ENCODE data around the gene SCRN2. TPM values are rescaled to one million over a fixed set of nuclear protein-coding genes. Genes with fewer than 3 reads are reported as not detected.

SCRN2 gene
- total RNA-seq, 1 experiment from 2014 or later, result 73.6 TPM

- Mint-ChIP-seq H3K9me3 (ENCODE audit: unreplicated experiment) (no peaks in the 10 kb centered on the region), H3K4me1 (ENCODE audit: low read depth, unreplicated experiment) (peaks cover 36% of the 10 kb centered on the region), H3K27me3 (ENCODE audit: insufficient read depth, unreplicated experiment) (no peaks in the 10 kb centered on the region), H3K27ac (ENCODE audit: unreplicated experiment) (peak overlapping the region; percentile 93), H3K36me3 (ENCODE audit: insufficient read depth, unreplicated experiment) (peaks cover 36% of the 10 kb centered on the region), H3K4me3 (ENCODE audit: unreplicated experiment) (no peak overlapping the region)
- no peaks in the 10 kb centered on the region for H3K27me3 ChIP-seq (replicated peaks; ENCODE audit: control insufficient read depth, insufficient read depth, low read length)
- H3K36me3 ChIP-seq (ENCODE audit: control insufficient read depth, insufficient read depth, low read length), result peaks cover 12% of the 10 kb centered on the region; the same call in 1 of the 2 replicates
- peaks cover 36% of the 10 kb centered on the region for H3K4me1 ChIP-seq
- DNase-seq, result peak in 1 of 2 experiments; percentile 51
- TF ChIP-seq CTCF (IDR thresholded peaks at IDR 0.05; ENCODE audit: insufficient read depth in 1 of 2, low read depth in 1 of 2, low read length in 1 of 2, severe bottlenecking in 1 of 2, unreplicated experiment in 1 of 2), result no peak
- ChIA-PET POLR2A (no interaction called here), CTCF (interaction anchor here (0.6 to 1.0 kb wide), 2 partner anchors 33 to 86 kb away, joined by 4 to 8 read pairs; no protein-coding TSS in a partner anchor)
- H3K4me3 ChIP-seq (ENCODE audit: low read depth, low read length), result no peak overlapping the region
- intact Hi-C loops (cut with micrococcal nuclease; ENCODE audit: unreplicated experiment), result no loop called here
- H3K9me3 ChIP-seq, result no peaks in the 10 kb centered on the region
- no TSS peak for BruUV-seq (replicated peaks)
Measured at GRCh38 chr17:47808830-47809480, 32.1 kb downstream of the SCRN2 start.

GRCh38 chr17:47808036-47808829, 32.8 kb downstream of the SCRN2 start:
- Mint-ChIP-seq H3K27ac (ENCODE audit: unreplicated experiment) (peak overlapping the region; percentile 93), H3K4me3 (ENCODE audit: unreplicated experiment) (peak overlapping the region; percentile 22), H3K4me1 (ENCODE audit: low read depth, unreplicated experiment) (peaks cover 36% of the 10 kb centered on the region), H3K9me3 (ENCODE audit: unreplicated experiment) (no peaks in the 10 kb centered on the region), H3K36me3 (ENCODE audit: insufficient read depth, unreplicated experiment) (peaks cover 36% of the 10 kb centered on the region), H3K27me3 (ENCODE audit: insufficient read depth, unreplicated experiment) (no peaks in the 10 kb centered on the region)
- Histone ChIP-seq H3K4me3 (ENCODE audit: low read depth, low read length) (no peak overlapping the region), H3K4me1 (peaks cover 36% of the 10 kb centered on the region), H3K9me3 (no peaks in the 10 kb centered on the region), H3K27me3 (replicated peaks; ENCODE audit: control insufficient read depth, insufficient read depth, low read length) (no peaks in the 10 kb centered on the region), H3K36me3 (ENCODE audit: control insufficient read depth, insufficient read depth, low read length) (peaks cover 12% of the 10 kb centered on the region; the same call in 1 of the 2 replicates)
- CTCF ChIA-PET, result interaction anchor here (0.6 to 1.0 kb wide), 2 partner anchors 32 to 87 kb away, joined by 4 to 8 read pairs; no protein-coding TSS in a partner anchor
- no peak for TF ChIP-seq CTCF (IDR thresholded peaks at IDR 0.05; ENCODE audit: insufficient read depth in 1 of 2, low read depth in 1 of 2, low read length in 1 of 2, severe bottlenecking in 1 of 2, unreplicated experiment in 1 of 2)
- intact Hi-C loops (cut with micrococcal nuclease; ENCODE audit: unreplicated experiment), result no loop called here
- no TSS peak for BruUV-seq (replicated peaks)
- POLR2A ChIA-PET, result no interaction called here
- no peak for DNase-seq

GRCh38 chr17:47807421-47807820, 33.7 kb downstream of the SCRN2 start:
- CTCF ChIA-PET, result no interaction called here
- DNase-seq, result peak in 1 of 2 experiments; percentile 50
- Histone ChIP-seq H3K9me3 (no peaks in the 10 kb centered on the region), H3K27me3 (replicated peaks; ENCODE audit: control insufficient read depth, insufficient read depth, low read length) (no peaks in the 10 kb centered on the region), H3K4me3 (ENCODE audit: low read depth, low read length) (no peak overlapping the region), H3K36me3 (ENCODE audit: control insufficient read depth, insufficient read depth, low read length) (peaks cover 12% of the 10 kb centered on the region; the same call in 1 of the 2 replicates), H3K4me1 (peaks cover 36% of the 10 kb centered on the region)
- H3K9me3 Mint-ChIP-seq (ENCODE audit: unreplicated experiment), result no peaks in the 10 kb centered on the region
- H3K4me3 Mint-ChIP-seq (ENCODE audit: unreplicated experiment), result peak overlapping the region; percentile 22
- intact Hi-C loops (cut with micrococcal nuclease; ENCODE audit: unreplicated experiment), result no loop called here
- TF ChIP-seq CTCF (IDR thresholded peaks at IDR 0.05; ENCODE audit: insufficient read depth in 1 of 2, low read depth in 1 of 2, low read length in 1 of 2, severe bottlenecking in 1 of 2, unreplicated experiment in 1 of 2), result no peak
- peaks cover 34% of the 10 kb centered on the region for H3K4me1 Mint-ChIP-seq (ENCODE audit: low read depth, unreplicated experiment)
- H3K36me3 Mint-ChIP-seq (ENCODE audit: insufficient read depth, unreplicated experiment), result peaks cover 36% of the 10 kb centered on the region
- POLR2A ChIA-PET, result no interaction called here
- no TSS peak for BruUV-seq (replicated peaks)
- H3K27ac Mint-ChIP-seq (ENCODE audit: unreplicated experiment), result peak overlapping the region; percentile 93
- H3K27me3 Mint-ChIP-seq (ENCODE audit: insufficient read depth, unreplicated experiment), result no peaks in the 10 kb centered on the region
